Central memory CD4-positive, alpha-beta T cell (primary cell): Measurements from ENCODE around the gene DOK7.
"Not testable (repeated sequence)": the region's sequence is repeated elsewhere in the genome, so short reads cannot be mapped to it uniquely, and the experiment has no call there.

Experiments used
- DNase-seq: peaks from one replicate; pipeline ENCODE4 v3.0.0; 2022

The DOK7 gene

DNA sequence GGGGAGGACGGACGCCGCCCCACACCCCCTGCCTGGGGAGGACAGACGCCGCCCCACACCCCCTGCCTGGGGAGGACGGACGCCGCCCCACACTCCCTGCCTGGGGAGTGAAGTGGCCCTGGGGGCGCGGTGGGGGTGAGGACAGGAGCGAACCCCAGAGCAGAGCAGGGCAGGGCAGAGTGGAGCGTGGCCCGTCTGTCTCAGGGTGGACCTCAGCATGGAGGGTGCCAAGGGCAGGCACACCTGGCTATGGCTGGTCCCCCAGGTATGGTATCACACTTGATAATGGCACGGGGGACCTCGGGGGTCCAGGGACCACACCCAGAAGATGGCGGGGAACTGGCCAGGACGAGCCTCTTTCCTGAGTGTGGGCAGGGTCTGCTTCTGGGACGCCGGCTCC is 59.5 kb downstream of the DOK7 start:
- no peak for DNase-seq

DNA sequence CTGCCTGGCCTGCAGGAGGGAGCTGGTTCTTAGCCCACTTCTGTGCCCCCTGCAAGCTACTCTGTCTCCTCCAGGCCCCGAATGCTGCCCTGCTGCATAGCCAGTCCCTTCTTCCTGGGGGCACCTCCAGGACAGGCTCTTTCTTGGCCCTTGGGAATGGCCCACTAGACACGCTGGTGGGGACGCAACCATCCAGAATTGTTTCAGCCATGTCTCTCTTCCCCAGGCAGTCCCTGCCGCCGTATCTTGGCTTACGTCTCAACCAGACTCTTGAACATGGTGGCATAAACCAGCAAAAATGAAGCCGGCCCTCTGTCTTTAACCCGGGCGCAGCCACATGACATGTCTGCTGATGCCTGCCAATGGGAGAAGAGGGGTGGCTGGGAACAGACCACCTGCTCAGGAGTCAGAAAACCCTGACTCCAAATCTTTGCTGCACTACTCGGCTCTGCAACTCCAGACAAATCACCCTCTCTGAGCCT is 60.1 kb downstream of the DOK7 start:
- no peak for DNase-seq

GRCh38 chr4:3523628-3524221 is 60.6 kb downstream of the DOK7 start:
- no peak for DNase-seq

DNA sequence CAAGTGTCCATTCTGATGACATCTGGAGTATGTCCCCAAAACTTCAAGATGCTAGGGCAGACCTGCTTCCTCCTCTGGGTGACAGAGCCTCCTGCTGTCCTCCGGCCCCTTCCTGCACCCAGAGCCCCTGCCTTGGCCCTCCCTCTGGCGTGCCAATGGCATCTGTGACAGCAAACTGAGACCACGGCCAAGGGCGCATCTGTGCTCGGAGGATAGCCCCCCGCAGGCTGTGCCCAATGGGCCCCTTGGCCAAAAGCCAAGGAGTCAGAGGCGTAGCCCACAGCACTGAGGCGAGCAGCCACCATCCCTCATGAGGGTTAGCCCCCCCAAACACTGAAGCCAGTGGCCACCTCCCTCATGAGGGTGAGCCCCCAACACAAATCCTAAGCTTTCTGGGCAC is 61.2 kb downstream of the DOK7 start:
- DNase-seq: no peak

DNA sequence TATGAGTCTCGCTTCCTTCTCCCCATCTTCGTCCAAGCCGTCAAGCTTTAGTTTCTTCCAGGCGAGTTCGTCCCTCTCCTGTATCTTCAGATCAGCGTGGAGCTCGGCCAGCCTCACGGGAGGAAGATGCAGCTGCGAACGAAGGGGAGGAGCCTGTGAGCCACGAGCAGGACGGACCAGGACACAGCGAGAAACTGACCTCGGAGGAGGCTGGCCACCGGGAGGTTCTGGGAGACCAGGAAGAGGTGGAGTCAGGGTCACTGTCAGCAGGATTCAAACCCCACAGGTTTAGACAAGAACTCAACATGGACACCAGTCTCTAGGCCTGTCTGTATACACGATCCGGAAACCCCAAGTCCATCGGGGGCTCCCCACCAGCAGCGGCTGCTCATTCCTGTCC is 61.8 kb downstream of the DOK7 start:
- DNase-seq: no peak

DNA sequence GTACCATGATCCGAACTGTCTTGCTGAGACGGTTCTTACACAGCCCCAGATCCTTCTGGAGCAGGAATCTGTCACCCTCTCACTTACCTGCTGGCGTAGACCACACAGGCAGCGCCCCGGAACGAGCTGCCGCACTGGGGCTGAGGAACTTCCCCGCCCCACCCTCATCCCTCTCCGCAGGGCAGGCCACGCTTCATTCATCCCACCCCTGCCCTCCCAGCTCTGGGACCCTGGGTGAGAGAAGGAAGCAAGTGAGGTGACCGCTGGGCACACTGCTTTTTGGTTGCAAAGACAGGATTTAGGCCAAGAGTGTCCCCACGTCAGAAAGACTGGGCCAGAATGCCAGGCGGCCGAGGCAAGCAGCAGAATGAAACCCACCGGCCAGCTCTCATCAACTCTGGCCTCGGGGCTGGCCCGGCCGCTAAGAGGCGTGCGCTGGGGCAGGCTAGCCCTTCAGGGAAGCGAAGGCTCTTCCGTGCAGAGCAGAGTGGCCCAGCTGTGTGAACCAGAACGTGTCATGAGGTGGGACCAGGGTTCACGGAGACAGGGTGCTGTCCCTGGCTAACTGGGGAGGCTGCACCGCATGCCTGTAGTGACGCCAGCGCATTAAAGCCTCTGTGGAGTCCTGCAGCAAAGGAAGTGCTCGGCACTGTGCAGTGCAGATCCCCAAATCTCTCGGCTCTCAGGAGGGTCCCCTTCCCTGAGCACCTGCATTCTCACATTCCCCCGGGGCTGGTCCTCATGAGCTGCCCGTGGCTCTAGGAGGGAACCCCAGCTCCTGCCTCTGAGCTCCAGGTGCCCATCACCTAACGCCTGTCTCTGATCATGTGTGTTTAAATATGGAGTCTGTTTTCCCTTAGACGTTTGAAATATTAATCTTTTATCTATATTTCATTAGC is 62.7 kb downstream of the DOK7 start:
- DNase-seq: no peak

DNA sequence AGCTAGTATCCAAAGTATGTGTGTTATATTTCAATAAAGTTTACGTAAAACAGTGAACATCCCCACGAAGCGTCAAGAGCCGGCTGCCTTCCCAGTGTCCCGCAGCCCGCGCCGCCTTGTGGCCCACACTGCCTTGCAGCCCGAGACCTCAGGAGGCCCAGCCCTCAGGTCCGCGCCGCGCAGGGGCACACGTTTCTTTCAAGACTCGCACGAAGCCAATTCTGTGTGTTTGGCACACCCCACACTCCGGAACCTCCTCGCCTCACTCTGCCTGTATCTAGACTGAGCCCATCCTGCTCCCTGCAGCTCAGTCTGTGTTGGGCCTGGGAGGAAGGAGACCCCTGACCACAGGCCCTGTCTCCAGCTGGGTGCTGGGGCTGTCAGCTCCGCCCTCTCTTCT is 63.4 kb downstream of the DOK7 start:
- DNase-seq: no peak

DNA sequence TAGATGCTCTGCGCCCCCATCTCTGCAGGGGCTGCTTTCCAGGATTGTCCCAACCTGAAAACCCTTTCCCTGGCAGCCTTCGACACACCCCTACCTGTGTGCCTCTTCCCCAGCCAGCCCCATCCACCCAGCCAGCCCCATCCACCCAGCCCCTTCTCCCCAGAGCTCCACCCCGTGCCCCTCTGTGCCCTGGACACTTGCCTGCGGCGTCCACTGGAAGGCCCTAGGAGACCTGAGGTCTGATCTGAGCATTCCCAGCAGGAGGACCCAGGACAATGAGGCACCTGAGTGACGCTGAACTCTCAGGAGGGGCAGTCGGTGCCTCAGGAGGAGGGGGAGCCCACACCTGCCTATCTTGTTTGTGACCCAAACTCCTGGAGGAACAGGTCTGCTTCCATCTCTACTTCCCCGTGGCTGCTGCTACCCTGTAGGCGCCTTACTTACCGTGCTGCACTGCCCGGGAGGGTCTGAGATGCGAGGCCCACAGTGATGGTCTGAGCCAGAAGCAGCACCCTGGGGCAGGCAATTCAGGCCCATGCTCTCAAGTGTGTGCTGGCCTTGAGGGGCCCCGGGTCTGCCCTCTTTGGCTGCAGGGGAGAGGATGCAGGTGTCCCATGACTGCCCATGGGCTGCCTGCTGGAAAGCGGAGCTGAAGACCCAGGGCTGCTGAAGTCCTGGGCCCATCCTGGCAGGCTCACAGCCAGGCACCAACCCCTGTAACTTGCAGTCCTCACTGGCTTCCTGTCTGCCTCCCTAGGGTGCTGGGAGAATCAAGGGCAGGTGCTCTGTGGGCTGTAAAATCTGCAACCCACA is 64.2 kb downstream of the DOK7 start:
- DNase-seq: no peak

DNA sequence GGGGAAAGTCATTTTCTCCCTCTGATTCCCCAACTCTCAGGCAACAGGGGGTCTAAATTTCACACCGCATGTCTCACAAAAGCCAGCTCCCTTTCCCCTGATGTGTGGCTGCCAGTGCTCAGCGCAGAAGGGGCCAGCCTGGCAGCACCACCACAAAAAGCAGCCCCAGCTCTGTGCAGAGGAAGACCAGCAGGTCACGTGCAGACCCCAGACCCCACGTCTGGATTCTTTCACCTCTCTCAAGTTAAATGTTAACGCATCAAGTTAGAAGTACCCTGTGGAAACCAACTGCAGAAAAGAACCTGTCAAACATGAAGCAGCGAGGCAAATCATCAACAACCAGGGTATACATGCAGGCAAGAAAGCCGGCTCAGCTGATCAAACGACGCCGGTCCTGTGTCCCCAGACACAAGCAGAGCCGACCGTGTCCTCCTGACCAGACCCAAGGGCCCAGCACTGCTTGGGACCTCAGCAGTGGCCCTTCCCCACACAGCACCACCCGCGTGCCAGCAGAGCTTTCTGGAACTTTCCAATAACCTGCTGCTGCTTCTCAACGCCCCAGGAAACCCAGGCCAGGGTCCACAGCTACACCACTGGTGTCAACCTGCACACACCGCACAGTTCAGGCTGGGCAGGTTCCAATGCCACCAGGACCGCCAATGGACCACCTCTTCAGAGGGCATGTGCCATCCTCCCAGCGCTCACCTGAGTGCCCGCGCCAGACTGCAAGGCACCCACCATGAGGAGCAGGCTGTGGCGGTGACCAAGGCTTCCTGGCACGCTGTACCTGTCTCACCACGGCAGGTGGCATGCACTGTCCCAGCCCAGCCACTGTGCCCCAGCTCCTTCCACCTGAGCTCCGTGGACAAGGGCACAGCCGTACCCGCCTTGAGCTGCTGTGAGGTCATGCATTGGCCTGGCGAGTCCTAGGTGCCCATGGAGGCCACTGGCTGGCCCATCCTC is 65.1 kb downstream of the DOK7 start:
- no peak for DNase-seq

DNA sequence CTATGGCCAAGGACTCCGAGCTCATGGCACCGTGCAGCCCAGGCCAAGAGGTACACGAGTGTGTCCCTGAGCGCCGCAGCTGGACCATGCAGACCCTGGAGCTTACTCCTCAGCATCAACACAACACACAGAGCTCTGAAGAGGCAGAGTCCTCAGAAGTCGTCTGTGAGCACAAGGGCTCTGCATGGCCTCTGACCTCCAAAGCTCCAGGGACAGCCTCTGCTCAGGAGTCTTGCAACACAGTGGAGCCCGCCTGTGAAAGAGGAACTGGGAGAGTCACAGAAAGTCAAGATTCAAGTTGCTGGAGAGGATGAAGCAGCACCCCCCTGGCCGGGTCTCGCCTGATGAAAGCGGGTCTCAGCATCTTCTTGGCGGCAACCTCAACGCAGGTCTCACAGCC is 66.3 kb downstream of the DOK7 start:
- DNase-seq: no peak

DNA sequence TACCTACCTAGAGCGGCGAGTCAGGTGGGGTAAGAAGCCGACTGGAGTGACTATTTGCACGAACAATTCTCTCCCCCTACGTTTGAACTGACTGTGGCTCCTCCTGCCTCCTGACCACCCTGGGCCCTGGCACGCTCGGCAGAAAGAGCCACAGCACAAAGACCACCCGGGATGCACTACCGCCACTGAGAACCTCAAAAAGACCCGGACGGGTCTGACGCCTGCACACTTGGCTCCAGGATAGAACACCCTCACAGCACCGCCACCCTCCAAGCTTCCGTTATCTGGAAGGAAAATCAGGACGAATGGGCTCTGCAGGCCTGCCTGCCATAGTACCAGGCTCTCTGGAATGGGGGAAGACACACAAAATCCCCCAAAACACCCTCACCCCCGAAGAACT is 66.9 kb downstream of the DOK7 start:
- DNase-seq: no peak

GRCh38 chr4:3530663-3531254 is 67.7 kb downstream of the DOK7 start:
- no peak for DNase-seq

- DNase-seq: no peak
Measured at GRCh38 chr4:3531318-3531878, 68.3 kb downstream of the DOK7 start.

DNA sequence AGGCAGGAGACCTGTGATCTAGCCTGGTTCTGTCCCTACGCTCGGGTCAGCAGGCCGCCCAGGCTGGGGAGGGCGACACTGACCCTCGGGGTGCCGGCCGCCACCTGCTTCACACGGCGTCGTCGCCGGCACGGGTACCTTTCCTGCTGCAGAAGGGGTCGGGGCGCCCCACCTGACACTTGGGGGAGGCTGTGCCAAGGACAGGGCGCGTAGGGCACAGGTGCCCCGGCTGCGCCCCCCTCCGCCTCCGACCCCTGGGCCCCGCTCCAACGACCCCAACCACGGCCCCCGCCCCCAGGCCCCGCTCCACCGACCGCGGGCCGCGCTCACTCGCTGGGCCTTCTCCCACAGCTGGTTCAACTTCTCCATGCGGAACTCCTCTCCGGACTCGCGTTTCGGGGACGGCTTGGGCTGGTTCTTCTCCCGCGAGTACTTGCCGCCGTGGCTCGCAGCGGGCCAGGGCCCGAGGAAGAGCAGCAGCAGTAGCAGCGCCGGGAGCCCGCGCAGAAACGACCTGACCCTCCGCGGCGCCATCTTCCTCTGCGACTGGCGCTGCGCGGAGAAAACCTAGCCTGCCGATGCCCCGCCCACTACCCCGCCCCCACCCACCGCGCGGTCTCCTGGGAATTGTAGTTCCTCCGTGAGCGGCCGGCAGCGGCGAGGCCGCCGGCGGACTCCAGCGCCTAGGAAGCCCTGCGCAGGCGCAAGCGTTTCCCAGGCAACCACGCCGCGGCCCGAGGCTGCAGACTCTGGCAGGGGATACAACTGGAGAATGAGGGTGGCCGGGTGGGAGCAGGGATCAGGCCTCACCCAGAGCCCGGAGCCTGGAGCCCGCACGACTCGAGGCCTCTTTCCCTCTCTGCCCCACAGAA is 69.0 kb downstream of the DOK7 start, which contains the start of gene LRPAP1:
TSS of gene LRPAP1 (minus strand) at position 544 of the 872 bp plus-strand sequence. CDS start at position 534, 10 bp downstream.
- DNase-seq: peak; percentile 74

GRCh38 chr4:3532751-3533422 is 69.8 kb downstream of the DOK7 start:
- DNase-seq: no peak

GRCh38 chr4:3533423-3533820 is 70.3 kb downstream of the DOK7 start:
- no peak for DNase-seq

GRCh38 chr4:3535812-3536211 is 72.7 kb downstream of the DOK7 start:
- not testable (repeated sequence) for DNase-seq

DNA sequence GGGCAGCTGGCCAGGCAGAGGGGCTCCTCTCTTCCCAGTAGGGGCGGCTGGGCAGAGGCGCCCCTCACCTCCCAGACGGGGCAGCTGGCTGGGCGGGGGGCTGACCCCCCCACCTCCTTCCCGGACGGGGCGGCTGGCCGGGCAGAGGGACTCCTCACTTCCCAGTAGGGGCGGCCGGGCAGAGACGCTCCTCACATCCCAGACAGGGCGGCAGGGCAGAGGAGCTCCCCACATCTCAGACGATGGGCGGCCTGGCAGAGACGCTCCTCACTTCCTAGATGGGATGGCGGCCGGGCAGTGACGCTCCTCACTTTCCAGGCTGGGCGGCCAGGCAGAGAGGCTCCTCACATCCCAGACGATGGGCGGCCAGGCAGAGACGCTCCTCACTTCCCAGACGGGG is 75.8 kb downstream of the DOK7 start:
- DNase-seq: not testable (repeated sequence)

- DNase-seq: not testable (repeated sequence)
Measured at GRCh38 chr4:3543415-3543814, 80.3 kb downstream of the DOK7 start.
